Breast epithelium (tissue), 3 donors: ENCODE data around the gene MALRD1.

Experiments used
- POLR2A ChIP-seq: fragments of 450-650 bp; IDR thresholded peaks from one replicate; pipeline ENCODE4 v1.6.1; 2016; ENCODE audit warnings: antibody characterized with exemption, mild to moderate bottlenecking, moderate library complexity
- TF ChIP-seq, protein P1 (sequence below), 3 donors: fragments of 450-650 bp; IDR thresholded peaks; one replicate each; pipeline ENCODE4 v1.5.1; 2016 to 2017; ENCODE audit warnings: antibody characterized with exemption in 3 of 3, mild to moderate bottlenecking in 3 of 3, moderate library complexity in 3 of 3

DNA sequence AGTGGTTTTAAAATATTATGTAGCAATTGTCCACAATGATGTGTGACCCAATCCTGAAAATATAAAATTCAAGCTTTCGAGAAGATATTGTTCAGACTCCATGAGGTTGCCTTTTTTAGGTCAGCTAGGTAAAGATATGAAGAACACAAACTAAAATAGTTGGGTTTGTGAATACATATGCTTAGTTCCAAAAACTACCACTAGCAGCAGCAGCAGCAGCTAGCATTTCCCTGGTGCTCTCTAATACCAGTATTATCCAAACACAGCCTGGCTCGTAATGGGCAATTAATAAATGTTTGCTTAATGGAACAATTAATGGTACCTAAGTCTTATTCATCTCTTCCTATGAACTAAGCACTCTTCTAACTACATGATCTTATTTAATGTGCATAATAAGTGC lies 362.5 kb downstream of the MALRD1 start:
- TF ChIP-seq, protein P1, sequence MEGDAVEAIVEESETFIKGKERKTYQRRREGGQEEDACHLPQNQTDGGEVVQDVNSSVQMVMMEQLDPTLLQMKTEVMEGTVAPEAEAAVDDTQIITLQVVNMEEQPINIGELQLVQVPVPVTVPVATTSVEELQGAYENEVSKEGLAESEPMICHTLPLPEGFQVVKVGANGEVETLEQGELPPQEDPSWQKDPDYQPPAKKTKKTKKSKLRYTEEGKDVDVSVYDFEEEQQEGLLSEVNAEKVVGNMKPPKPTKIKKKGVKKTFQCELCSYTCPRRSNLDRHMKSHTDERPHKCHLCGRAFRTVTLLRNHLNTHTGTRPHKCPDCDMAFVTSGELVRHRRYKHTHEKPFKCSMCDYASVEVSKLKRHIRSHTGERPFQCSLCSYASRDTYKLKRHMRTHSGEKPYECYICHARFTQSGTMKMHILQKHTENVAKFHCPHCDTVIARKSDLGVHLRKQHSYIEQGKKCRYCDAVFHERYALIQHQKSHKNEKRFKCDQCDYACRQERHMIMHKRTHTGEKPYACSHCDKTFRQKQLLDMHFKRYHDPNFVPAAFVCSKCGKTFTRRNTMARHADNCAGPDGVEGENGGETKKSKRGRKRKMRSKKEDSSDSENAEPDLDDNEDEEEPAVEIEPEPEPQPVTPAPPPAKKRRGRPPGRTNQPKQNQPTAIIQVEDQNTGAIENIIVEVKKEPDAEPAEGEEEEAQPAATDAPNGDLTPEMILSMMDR (IDR thresholded peaks at IDR 0.05) = no peak
- no peak for TF ChIP-seq POLR2A
